SK-N-MC (cell line): ENCODE measurements around the gene TNP2.
A peak's percentile ranks its signal among the peaks of the same experiment; 100 is the strongest.

ENCODE experiments used
- DNase-seq: peaks from one replicate; pipeline ENCODE4 v3.0.0-alpha.2; 2011; ENCODE audit warnings: low read depth, low spot score
- H3K27ac ChIP-seq: fragments of 200-600 bp; sonication (generic); 2 replicates; pipeline ENCODE4 v1.5.1; 2016; ENCODE audit warnings: mixed run types
- H3K36me3 ChIP-seq: fragments of 200-600 bp; sonication (generic); 2 replicates; pipeline ENCODE4 v1.6.1; 2017; ENCODE audit warnings: antibody characterized with exemption, low read length, mixed read lengths; ENCODE audit not compliant: insufficient read depth
- H3K4me3 ChIP-seq: fragments of 200-600 bp; sonication (generic); 2 replicates; pipeline ENCODE4 v1.5.1; 2016
- H3K9ac ChIP-seq: fragments of 200-600 bp; sonication (generic); 2 replicates; pipeline ENCODE4 v1.8.0; 2017; ENCODE audit warnings: mixed run types, mixed read lengths; ENCODE audit not compliant: insufficient read length
- H3K9me3 ChIP-seq: fragments of 200-600 bp; sonication (generic); 2 replicates; pipeline ENCODE4 v1.6.1; 2017; ENCODE audit warnings: low read depth, mild to moderate bottlenecking, antibody characterized with exemption, low read length, moderate library complexity, mixed read lengths
- EZH2 ChIP-seq: fragments of 200-600 bp; sonication (generic); IDR thresholded peaks from one replicate; pipeline ENCODE4 v1.6.1; 2017; ENCODE audit warnings: antibody characterized with exemption
- FOXP2 ChIP-seq: optimal IDR thresholded peaks from 2 replicates; pipeline ENCODE3; 2011; ENCODE audit warnings: mild to moderate bottlenecking, moderate library complexity; ENCODE audit not compliant: insufficient read depth; ENCODE audit errors: extremely low read length, control extremely low read depth
- POLR2AphosphoS5 ChIP-seq: IDR thresholded peaks from 2 replicates; pipeline ENCODE4 v1.6.1; 2012; ENCODE audit warnings: mild to moderate bottlenecking, low read depth, low read length, borderline replicate concordance

TNP2 gene

GRCh38 chr16:11260596-11260966 is 8.5 kb downstream of the TNP2 start:
- Histone ChIP-seq H3K9ac (no peak overlapping the region), H3K36me3 (no peaks in the 10 kb centered on the region), H3K27ac (no peak overlapping the region), H3K4me3 (no peak overlapping the region), H3K9me3 (no peaks in the 10 kb centered on the region)
- DNase-seq = no peak
- TF ChIP-seq FOXP2 (no peak), EZH2 (no peak), POLR2AphosphoS5 (no peak)

GRCh38 chr16:11259655-11260595 is 9.2 kb downstream of the TNP2 start:
- Histone ChIP-seq H3K9ac (no peak overlapping the region), H3K9me3 (no peaks in the 10 kb centered on the region), H3K27ac (no peak overlapping the region), H3K4me3 (no peak overlapping the region), H3K36me3 (no peaks in the 10 kb centered on the region)
- TF ChIP-seq POLR2AphosphoS5 (no peak), EZH2 (no peak), FOXP2 (no peak)
- no peak for DNase-seq

GRCh38 chr16:11258553-11259492 is 10.3 kb downstream of the TNP2 start:
- Histone ChIP-seq H3K27ac (no peak overlapping the region), H3K9me3 (no peaks in the 10 kb centered on the region), H3K36me3 (no peaks in the 10 kb centered on the region), H3K4me3 (no peak overlapping the region), H3K9ac (no peak overlapping the region)
- no peak for TF ChIP-seq FOXP2
- DNase-seq = no peak

GRCh38 chr16:11257131-11257938 is 11.8 kb downstream of the TNP2 start:
- Histone ChIP-seq H3K9ac (no peak overlapping the region), H3K36me3 (no peaks in the 10 kb centered on the region), H3K9me3 (no peaks in the 10 kb centered on the region), H3K27ac (no peak overlapping the region), H3K4me3 (peak overlapping the region; percentile 80)
- TF ChIP-seq EZH2 (no peak), POLR2AphosphoS5 (no peak), FOXP2 (no peak)
- DNase-seq = peak; percentile 10

- H3K4me3 ChIP-seq = peak overlapping the region; percentile 80
- no peak overlapping the region for H3K27ac ChIP-seq
- no peaks in the 10 kb centered on the region for H3K36me3 ChIP-seq
- H3K9ac ChIP-seq = peak overlapping the region; percentile 61
- TF ChIP-seq POLR2AphosphoS5 = no peak
- TF ChIP-seq EZH2 = no peak
- TF ChIP-seq FOXP2 = no peak
- no peaks in the 10 kb centered on the region for H3K9me3 ChIP-seq
- DNase-seq = no peak
These were observed 12.4 kb downstream of the TNP2 start for GRCh38 chr16:11256661-11257130.

- no peak for TF ChIP-seq POLR2AphosphoS5
- no peak for TF ChIP-seq EZH2
- no peak for TF ChIP-seq FOXP2
- H3K4me3 ChIP-seq = peak within 1 kb of the TSS; percentile 80
- H3K9ac ChIP-seq = peak within 1 kb of the TSS; percentile 61
- no peak for DNase-seq
- no peaks in the 10 kb centered on the region for H3K9me3 ChIP-seq
- H3K27ac ChIP-seq = no peak within 1 kb of the TSS
- H3K36me3 ChIP-seq = no peaks in the 10 kb centered on the region
These were observed 13.1 kb downstream of the TNP2 start, which contains the start of gene SOCS1 for GRCh38 chr16:11255737-11256660. Gene SOCS1 (minus strand): TSS chr16:11256204. CDS start chr16:11255478, 726 bp downstream.
